Transverse colon (tissue), 4 donors: ENCODE data around the gene ACTN4. TPM values are rescaled to one million over a fixed set of nuclear protein-coding genes. Genes with fewer than 3 reads are reported as not detected.
A peak's percentile ranks its signal among the peaks of the same experiment; 100 is the strongest.

Source experiments
- DNase-seq: peaks from one replicate; pipeline ENCODE4 v3.0.0-alpha.2; 2019
- H3K27ac ChIP-seq, 4 donors: fragments of 200-600 bp; sonication (generic); 2 replicates each; pipeline ENCODE4 v1.5.1; 2016 to 2018; ENCODE audit warnings: inconsistent platforms in 4 of 4
- H3K27me3 ChIP-seq: fragments of 200-600 bp; sonication (generic); 2 replicates; pipeline ENCODE4 v1.5.1; 2017; ENCODE audit warnings: inconsistent platforms
- H3K36me3 ChIP-seq, 4 donors: fragments of 200-600 bp; sonication (generic); 2 replicates each; pipeline ENCODE4 v1.5.1; 2017 to 2019; ENCODE audit warnings: inconsistent platforms in 4 of 4
- H3K4me1 ChIP-seq, 4 donors: fragments of 200-600 bp; sonication (generic); 2 replicates each; pipeline ENCODE4 v1.5.1; 2017 to 2020; ENCODE audit warnings: inconsistent platforms in 4 of 4
- H3K4me3 ChIP-seq, 4 donors: fragments of 200-600 bp; sonication (generic); 1 replicate in 1 of 4; 2 replicates in 3 of 4; pipeline versions ENCODE4 v1.5.1 to v1.6.1; 2017 to 2019; ENCODE audit warnings: inconsistent platforms in 4 of 4
- H3K9me3 ChIP-seq, 2 donors: fragments of 200-600 bp; sonication (generic); 2 replicates each; pipeline ENCODE4 v1.5.1; 2017 to 2019; ENCODE audit warnings: inconsistent platforms in 2 of 2
- CTCF ChIP-seq, 5 experiments: fragments of 200-600 bp in 3 of 5; fragments of 450-650 bp in 2 of 5; sonication (generic) in 3 of 5; IDR thresholded peaks; 1 replicate in 2 of 5; 2 replicates in 3 of 5; pipeline ENCODE4 v1.5.1; 2016 to 2017; ENCODE audit warnings: antibody characterized with exemption in 5 of 5, inconsistent platforms in 3 of 5, mild to moderate bottlenecking in 2 of 5, moderate library complexity in 1 of 5
- EP300 ChIP-seq: sonication (generic); formaldehyde crosslinking; IDR thresholded peaks from one replicate; pipeline ENCODE4 v1.6.1; 2017; ENCODE audit warnings: antibody characterized with exemption, low read depth
- POLR2A ChIP-seq: fragments of 450-650 bp; IDR thresholded peaks from one replicate; pipeline ENCODE4 v1.6.1; 2016; ENCODE audit warnings: antibody characterized with exemption, mild to moderate bottlenecking, moderate library complexity
- POLR2AphosphoS5 ChIP-seq, 3 donors: sonication (generic); formaldehyde crosslinking; IDR thresholded peaks; one replicate each; pipeline ENCODE4 v1.6.1; 2016; ENCODE audit warnings: antibody characterized with exemption in 3 of 3
- WGBS, 2 donors: methylation state at CpG; one replicate each; pipeline ENCODE4 v1.1.5; 2018; ENCODE audit warnings: low coverage in 1 of 2; 5-methylcytosine and 5-hydroxymethylcytosine counted together
- in situ Hi-C, 4 donors: fragments of 200-750 bp; cut with MboI; loops; one replicate each; pipeline versions ENCODE4 v1.15.0 to v1.15.1; 2017; ENCODE audit warnings: low sequenced_read_pairs in 3 of 4, low pct_ligation_motif_present in 1 of 4, low pct_unique_long_range_greater_than_20kb in 1 of 4
- intact Hi-C: fragments of 100-400 bp; cut with DNase I; formaldehyde crosslinking; loops from one replicate; pipeline ENCODE4 v1.15.1; 2023; ENCODE audit warnings: low total_unique reads
- total RNA-seq, 4 donors: library from RNA; depleted of rRNA; stranded (reverse); fragments of >200 nt; gene quantifications; one replicate each; pipeline ENCODE4 v1.1.0, GENCODE V29; 2016

Gene ACTN4
- total RNA-seq, 4 donors from 2014 or later, result 458 to 1,080 (median 723) TPM

- DNase-seq, result no peak
- peaks cover 89 to 94% (median 92%) of the 10 kb centered on the region in 4 donors for H3K4me1 ChIP-seq
- no peaks in the 10 kb centered on the region for H3K36me3 ChIP-seq
- H3K4me3 ChIP-seq, result no peak overlapping the region
- intact Hi-C loops, result no loop called here
- H3K27me3 ChIP-seq, result no peaks in the 10 kb centered on the region
- H3K9me3 ChIP-seq, result no peaks in the 10 kb centered on the region
- TF ChIP-seq EP300 (no peak), CTCF (IDR thresholded peaks at IDR 0.05) (no peak), POLR2A (no peak), POLR2AphosphoS5 (IDR thresholded peaks at IDR 0.05) (peak in 1 of 3 donors; percentile 34)
- in situ Hi-C loops, result no loop called here
- H3K27ac ChIP-seq, result peak overlapping the region; percentile 99 to 100 (median 99)
- 45 to 71% methylated on average over 2 to 8 of the region's 8 CpGs for WGBS, 2 donors
Observed at GRCh38 chr19:38667661-38668171, 20.3 kb downstream of the ACTN4 start.

- DNase-seq, result no peak
- intact Hi-C loops, result no loop called here
- Histone ChIP-seq H3K27me3 (no peaks in the 10 kb centered on the region), H3K4me3 (no peak overlapping the region), H3K9me3 (no peaks in the 10 kb centered on the region), H3K27ac (peak overlapping the region; percentile 99 to 100 (median 99)), H3K36me3 (no peaks in the 10 kb centered on the region), H3K4me1 (peaks cover 78 to 84% (median 83%) of the 10 kb centered on the region in 4 donors)
- WGBS, 2 donors, result 61% methylated on average over 5 of the region's 5 CpGs; no CpG with 5 or more reads in 1 of the 2 donors
- in situ Hi-C loops, result no loop called here
- TF ChIP-seq POLR2AphosphoS5 (IDR thresholded peaks at IDR 0.05) (no peak), EP300 (no peak), POLR2A (no peak), CTCF (IDR thresholded peaks at IDR 0.05) (no peak)
Observed at GRCh38 chr19:38669552-38669951, 22.1 kb downstream of the ACTN4 start.

- 35 to 41% methylated on average over 3 of the region's 3 CpGs for WGBS, 2 donors
- no peak for DNase-seq
- Histone ChIP-seq H3K36me3 (no peaks in the 10 kb centered on the region), H3K4me3 (no peak overlapping the region), H3K27me3 (no peaks in the 10 kb centered on the region), H3K4me1 (peaks cover 78 to 84% (median 82%) of the 10 kb centered on the region in 4 donors), H3K27ac (peak overlapping the region; percentile 99 to 100 (median 99)), H3K9me3 (no peaks in the 10 kb centered on the region)
- intact Hi-C loops, result no loop called here
- no peak for TF ChIP-seq POLR2A
- TF ChIP-seq CTCF (IDR thresholded peaks at IDR 0.05), result peak in 1 of 5 experiments; percentile 8
- TF ChIP-seq EP300, result no peak
- TF ChIP-seq POLR2AphosphoS5 (IDR thresholded peaks at IDR 0.05), result peak in 1 of 3 donors; percentile 6
- in situ Hi-C loops, result no loop called here
Observed at GRCh38 chr19:38670921-38671398, 23.5 kb downstream of the ACTN4 start.

- no peak for TF ChIP-seq CTCF (IDR thresholded peaks at IDR 0.05)
- TF ChIP-seq EP300, result no peak
- no peak for TF ChIP-seq POLR2A
- TF ChIP-seq POLR2AphosphoS5 (IDR thresholded peaks at IDR 0.05), result no peak
- WGBS, 2 donors, result 51 to 90% methylated on average over 2 to 4 of the region's 4 CpGs
- no peaks in the 10 kb centered on the region for H3K9me3 ChIP-seq
- H3K36me3 ChIP-seq, result no peaks in the 10 kb centered on the region
- intact Hi-C loops (no loop called here), in situ Hi-C loops (no loop called here)
- no peak overlapping the region for H3K4me3 ChIP-seq
- H3K4me1 ChIP-seq, result peaks cover 78 to 84% (median 82%) of the 10 kb centered on the region in 4 donors
- no peak for DNase-seq
- no peaks in the 10 kb centered on the region for H3K27me3 ChIP-seq
- peak overlapping the region; percentile 99 to 100 (median 99) for H3K27ac ChIP-seq
Observed at GRCh38 chr19:38671654-38672053, 24.2 kb downstream of the ACTN4 start.
